ENCODE results near the gene NAB2. TPM values are rescaled to one million over a fixed set of nuclear protein-coding genes. Genes with fewer than 3 reads are reported as not detected.

NAB2 gene
- total and polyA plus RNA-seq, 9 of the 15 experiments (the other 6 are each of a cell fraction or from before 2014, with no cell fraction given), result 0.45 to 40.9 (median 20.4) TPM

DNA sequence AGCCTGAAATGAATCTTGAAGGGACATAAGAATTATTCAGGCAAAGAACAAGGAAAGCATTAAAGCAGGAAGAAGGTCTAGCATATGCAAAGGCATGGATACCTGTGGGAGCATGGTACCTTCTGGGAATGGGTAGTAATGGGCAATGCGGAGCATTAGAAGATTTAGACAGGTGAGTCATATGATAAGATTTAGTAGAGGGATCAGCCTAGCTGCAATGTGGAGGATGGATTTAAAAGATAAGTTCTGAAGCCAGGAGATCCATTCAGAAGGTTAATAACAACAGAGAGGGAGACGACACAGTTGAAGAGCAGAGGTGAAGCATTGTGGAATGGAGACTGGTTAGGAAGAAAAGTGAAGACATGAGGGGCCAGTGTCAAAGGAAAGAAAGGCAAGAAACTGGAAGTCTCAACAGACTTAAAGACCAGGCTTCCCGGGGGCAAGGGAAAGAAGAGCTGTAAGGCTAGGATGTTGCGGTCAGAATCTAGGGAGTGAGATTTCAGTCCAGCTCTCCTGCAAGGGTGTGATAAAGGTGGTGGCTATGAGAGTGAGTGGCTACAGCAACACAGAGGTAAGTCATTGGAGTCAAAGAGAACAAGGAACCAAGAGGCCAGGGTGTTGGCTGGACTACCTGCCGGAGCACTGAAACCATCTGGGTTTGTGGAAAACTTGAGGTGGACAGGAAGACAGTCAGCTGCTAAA lies 27.8 kb downstream of the NAB2 start (continued):
- TF ChIP-seq TEAD4 (IDR thresholded peaks at IDR 0.05; ENCODE audit: low read length) (peak; percentile 67; the same call in 1 of the 2 replicates), TEAD4 (CRISPR knock-in tag; IDR thresholded peaks at IDR 0.05; ENCODE audit: borderline replicate concordance) (no peak), MEIS2 (IDR thresholded peaks at IDR 0.05; ENCODE audit: partially characterized antibody) (peak; percentile 71), MTA2 (IDR thresholded peaks at IDR 0.05; ENCODE audit: low read depth) (peak; percentile 38; the same call in 1 of the 2 replicates), XRCC3 (IDR thresholded peaks at IDR 0.05) (no peak), SMARCA5 (IDR thresholded peaks at IDR 0.05) (no peak), ATF1 (CRISPR knock-in tag; IDR thresholded peaks at IDR 0.05) (no peak), ATF1 (tag; IDR thresholded peaks at IDR 0.05) (no peak), PML (IDR thresholded peaks at IDR 0.05; ENCODE audit: low read length) (peak; percentile 49; the same call in 1 of the 2 replicates), CTBP1 (IDR thresholded peaks at IDR 0.05; ENCODE audit: borderline replicate concordance) (peak; percentile 71; the same call in 1 of the 2 replicates), ARID1B (IDR thresholded peaks at IDR 0.05) (peak; percentile 84), EP300 (IDR thresholded peaks at IDR 0.05; ENCODE audit: low read length) (peak; percentile 32; the same call in 1 of the 2 replicates), CHCHD3 (CRISPR knock-in tag; IDR thresholded peaks at IDR 0.05) (no peak), KLF16 (IDR thresholded peaks at IDR 0.05) (peak; percentile 42; the same call in 1 of the 2 replicates), KLF13 (tag; IDR thresholded peaks at IDR 0.05; ENCODE audit: borderline replicate concordance, low read depth) (no peak), ZEB2 (IDR thresholded peaks at IDR 0.05) (0 out of 2 replicates have a peak, but pooled peaks have one; percentile 35), NFIX (CRISPR knock-in tag; IDR thresholded peaks at IDR 0.05; ENCODE audit: low read depth) (no peak), TAL1 (IDR thresholded peaks at IDR 0.05) (peak; percentile 66), ZNF263 (CRISPR knock-in tag; IDR thresholded peaks at IDR 0.05; ENCODE audit: borderline replicate concordance) (peak; percentile 44; the same call in 1 of the 2 replicates), KDM1A (IDR thresholded peaks at IDR 0.05) (peak; percentile 87 to 88), HDAC1 (IDR thresholded peaks at IDR 0.05) (peak in 1 of 2 experiments; percentile 74; a peak in 2 of 4 replicates)
- TF ChIP-seq, protein P1, sequence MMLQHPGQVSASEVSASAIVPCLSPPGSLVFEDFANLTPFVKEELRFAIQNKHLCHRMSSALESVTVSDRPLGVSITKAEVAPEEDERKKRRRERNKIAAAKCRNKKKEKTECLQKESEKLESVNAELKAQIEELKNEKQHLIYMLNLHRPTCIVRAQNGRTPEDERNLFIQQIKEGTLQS (IDR thresholded peaks at IDR 0.05), result 0 out of 2 replicates have a peak, but pooled peaks have one; percentile 24
- TF ChIP-seq, protein P1 (CRISPR knock-in tag; conservative IDR thresholded peaks at IDR 0.05), result no peak

All from K562 (cell line).